Large intestine (tissue), 3 donors: Measurements from ENCODE around the gene GAB4. TPM values are rescaled to one million over a fixed set of nuclear protein-coding genes. Genes with fewer than 3 reads are reported as not detected.

ENCODE experiments used
- DNase-seq, 2 donors: peaks; one replicate each; pipeline versions ENCODE4 v3.0.0 to v3.0.0-alpha.2; 2013
- H3K27ac ChIP-seq: one replicate; pipeline ENCODE4 v1.5.1; 2013; ENCODE audit warnings: low read length
- H3K27me3 ChIP-seq: 2 replicates; pipeline ENCODE4 v1.6.1; 2013; ENCODE audit warnings: low read length; ENCODE audit not compliant: control insufficient read depth, insufficient read depth
- H3K36me3 ChIP-seq: 2 replicates; pipeline ENCODE4 v1.6.1; 2013; ENCODE audit warnings: low read length; ENCODE audit not compliant: control insufficient read depth, insufficient read depth
- H3K4me1 ChIP-seq: one replicate; pipeline ENCODE4 v1.6.1; 2013; ENCODE audit warnings: low read length; ENCODE audit not compliant: control insufficient read depth, insufficient read depth
- H3K4me3 ChIP-seq: one replicate; pipeline ENCODE4 v1.5.1; 2013; ENCODE audit warnings: low read length
- H3K9me3 ChIP-seq: one replicate; pipeline ENCODE4 v1.6.1; 2013; ENCODE audit warnings: mild to moderate bottlenecking, low read depth, low read length, moderate library complexity; ENCODE audit not compliant: control insufficient read depth
- WGBS: methylation state at CpG from one replicate; pipeline ENCODE4 v1.1.5; 2013; ENCODE audit warnings: low lambda C conversion rate; ENCODE audit not compliant: insufficient coverage; 5-methylcytosine and 5-hydroxymethylcytosine counted together
- polyA plus RNA-seq: library from polyadenylated mRNA; unstranded; fragments of 120-200 nt; gene quantifications from one replicate; pipeline ENCODE4 v1.2.1, GENCODE V29; 2013

The GAB4 gene
- polyA plus RNA-seq, 1 donor, result not detected

GRCh38 chr22:16959345-16959930, 48.6 kb downstream of the GAB4 start:
- no peak for DNase-seq
- H3K4me1 ChIP-seq, result no peaks in the 10 kb centered on the region
- no CpG with 5 or more reads among the region's 10 CpGs for WGBS

DNA sequence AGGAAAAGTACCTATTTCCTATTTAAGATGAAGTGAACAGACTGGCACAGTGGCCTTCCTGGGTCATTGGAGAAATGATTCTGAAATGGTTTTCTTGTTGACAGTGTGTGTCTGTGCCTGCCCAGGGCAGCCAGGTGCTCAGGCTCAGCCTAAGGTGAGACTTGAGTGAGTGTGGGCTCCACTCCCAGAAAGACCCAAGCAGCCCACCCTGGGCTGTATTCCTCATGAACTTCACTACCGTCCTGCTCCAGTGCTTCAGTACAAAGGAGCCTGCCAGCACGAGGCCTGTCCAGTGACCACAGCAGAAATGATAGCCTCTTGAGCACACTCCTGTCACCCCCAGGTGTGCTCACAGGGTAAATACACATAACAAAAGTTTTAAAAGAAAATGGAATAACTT, 49.5 kb downstream of the GAB4 start:
- Histone ChIP-seq H3K4me1 (no peaks in the 10 kb centered on the region), H3K4me3 (no peak overlapping the region), H3K9me3 (no peaks in the 10 kb centered on the region), H3K36me3 (no peaks in the 10 kb centered on the region), H3K27ac (no peak overlapping the region), H3K27me3 (no peaks in the 10 kb centered on the region)
- no CpG with 5 or more reads among the region's 2 CpGs for WGBS
- no peak for DNase-seq

More at GRCh38 chr22:16959345-16959930, 48.6 kb downstream of the GAB4 start:
- Histone ChIP-seq H3K4me3 (no peak overlapping the region), H3K9me3 (no peaks in the 10 kb centered on the region), H3K27me3 (no peaks in the 10 kb centered on the region), H3K27ac (no peak overlapping the region), H3K36me3 (no peaks in the 10 kb centered on the region)

DNA sequence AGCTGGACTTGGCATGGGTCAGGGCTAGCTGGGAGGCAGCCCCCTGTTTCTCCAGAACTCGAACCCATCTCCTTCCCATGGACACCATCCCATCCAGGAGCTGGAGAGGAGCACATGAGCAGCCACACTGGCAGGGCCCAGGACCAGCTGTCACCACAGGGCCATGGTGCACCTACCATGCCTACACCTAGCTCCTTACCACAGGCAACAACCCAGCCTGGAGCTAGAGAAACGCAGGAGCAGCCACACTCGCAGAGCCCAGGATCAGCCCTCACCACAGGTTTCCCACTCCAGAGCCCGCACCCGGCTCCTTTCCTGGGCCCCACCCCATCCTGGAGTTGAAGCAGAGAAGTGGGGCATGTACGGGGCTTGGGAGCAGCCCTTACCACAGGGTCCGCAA, 50.2 kb downstream of the GAB4 start:
- Histone ChIP-seq H3K36me3 (no peaks in the 10 kb centered on the region), H3K4me1 (no peaks in the 10 kb centered on the region), H3K27me3 (no peaks in the 10 kb centered on the region), H3K27ac (no peak overlapping the region), H3K4me3 (no peak overlapping the region), H3K9me3 (no peaks in the 10 kb centered on the region)
- no CpG with 5 or more reads among the region's 7 CpGs for WGBS
- DNase-seq, result no peak

- H3K9me3 ChIP-seq, result no peaks in the 10 kb centered on the region
- H3K27ac ChIP-seq, result no peak overlapping the region
- no peaks in the 10 kb centered on the region for H3K27me3 ChIP-seq
- H3K4me1 ChIP-seq, result no peaks in the 10 kb centered on the region
- no peak overlapping the region for H3K4me3 ChIP-seq
- no peak for DNase-seq
- H3K36me3 ChIP-seq, result no peaks in the 10 kb centered on the region
- WGBS, result no CpG with 5 or more reads among the region's 6 CpGs
Observed at GRCh38 chr22:16956290-16956689, 51.7 kb downstream of the GAB4 start.

DNA sequence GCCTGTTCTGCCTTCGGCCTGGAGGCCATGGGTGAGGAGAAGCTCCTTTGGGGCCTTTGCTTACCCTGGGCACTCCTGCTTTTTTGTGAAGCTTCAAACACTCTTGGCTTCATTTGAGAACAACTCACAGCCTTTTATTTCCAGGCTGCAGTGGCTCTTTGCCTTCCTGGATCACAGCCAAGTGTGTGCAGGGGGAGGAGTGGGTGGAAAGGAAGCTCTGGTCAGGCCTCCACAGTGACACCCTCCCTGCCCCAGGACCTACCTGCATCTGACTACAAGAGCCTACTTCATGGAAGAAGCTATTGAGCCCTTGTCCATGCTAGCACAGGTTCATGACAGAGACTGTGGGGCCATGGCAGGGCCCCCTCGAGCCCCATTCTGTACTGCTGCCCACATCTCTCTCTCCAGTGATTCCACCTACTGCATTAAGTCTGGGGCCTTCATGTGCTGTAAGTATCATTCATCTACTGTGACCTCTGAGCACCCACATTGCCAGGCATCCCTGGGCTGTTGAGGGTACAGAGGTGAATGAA, 52.3 kb downstream of the GAB4 start:
- H3K4me3 ChIP-seq, result no peak overlapping the region
- no peak for DNase-seq
- H3K9me3 ChIP-seq, result no peaks in the 10 kb centered on the region
- H3K36me3 ChIP-seq, result no peaks in the 10 kb centered on the region
- H3K27ac ChIP-seq, result no peak overlapping the region
- no CpG with 5 or more reads among the region's 2 CpGs for WGBS
- H3K27me3 ChIP-seq, result no peaks in the 10 kb centered on the region
- no peaks in the 10 kb centered on the region for H3K4me1 ChIP-seq

DNA sequence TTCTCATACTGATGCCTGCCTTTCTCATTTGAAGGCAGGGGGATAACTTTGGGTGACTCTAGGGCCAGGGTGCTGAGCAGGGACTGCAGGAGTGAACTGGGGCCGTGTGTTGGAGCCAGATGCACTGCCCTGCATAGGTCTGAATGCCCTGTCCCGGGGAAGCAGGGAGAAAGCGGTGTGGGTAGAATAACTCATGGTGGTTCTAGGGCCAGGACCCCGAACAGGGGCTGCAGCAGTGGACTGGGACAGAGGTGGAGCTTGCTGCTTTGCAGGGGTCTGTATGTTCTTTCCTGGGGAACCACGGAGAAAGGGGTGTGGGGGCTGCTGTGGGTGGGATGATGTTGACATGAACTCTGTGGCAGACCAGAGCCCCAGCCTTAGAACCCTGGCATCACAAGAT, 52.9 kb downstream of the GAB4 start:
- H3K36me3 ChIP-seq, result no peaks in the 10 kb centered on the region
- H3K27me3 ChIP-seq, result no peaks in the 10 kb centered on the region
- H3K4me1 ChIP-seq, result no peaks in the 10 kb centered on the region
- no peak for DNase-seq
- H3K9me3 ChIP-seq, result no peaks in the 10 kb centered on the region
- no CpG with 5 or more reads among the region's 5 CpGs for WGBS
- no peak overlapping the region for H3K4me3 ChIP-seq
- no peak overlapping the region for H3K27ac ChIP-seq

DNA sequence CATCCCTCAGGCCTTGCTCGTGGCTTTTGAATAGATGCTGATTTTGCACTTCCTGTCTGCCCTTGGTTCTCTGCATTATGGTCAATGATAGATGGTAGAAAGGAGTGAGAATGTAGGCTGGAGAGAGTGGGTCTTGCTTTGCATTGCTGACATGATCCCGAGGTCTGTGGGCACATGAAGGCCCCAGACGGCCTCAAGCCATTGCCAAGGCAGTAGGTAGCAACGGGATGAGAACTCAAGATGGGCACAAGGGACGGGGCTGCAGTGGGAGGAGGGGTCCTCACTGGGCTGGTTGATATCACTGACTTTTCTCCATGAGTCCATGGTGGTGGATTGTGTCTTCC, 54.0 kb downstream of the GAB4 start:
- Histone ChIP-seq H3K9me3 (no peaks in the 10 kb centered on the region), H3K27ac (no peak overlapping the region), H3K36me3 (no peaks in the 10 kb centered on the region), H3K27me3 (no peaks in the 10 kb centered on the region), H3K4me3 (no peak overlapping the region), H3K4me1 (no peaks in the 10 kb centered on the region)
- WGBS, result no CpG with 5 or more reads among the region's 5 CpGs
- DNase-seq, result no peak

DNA sequence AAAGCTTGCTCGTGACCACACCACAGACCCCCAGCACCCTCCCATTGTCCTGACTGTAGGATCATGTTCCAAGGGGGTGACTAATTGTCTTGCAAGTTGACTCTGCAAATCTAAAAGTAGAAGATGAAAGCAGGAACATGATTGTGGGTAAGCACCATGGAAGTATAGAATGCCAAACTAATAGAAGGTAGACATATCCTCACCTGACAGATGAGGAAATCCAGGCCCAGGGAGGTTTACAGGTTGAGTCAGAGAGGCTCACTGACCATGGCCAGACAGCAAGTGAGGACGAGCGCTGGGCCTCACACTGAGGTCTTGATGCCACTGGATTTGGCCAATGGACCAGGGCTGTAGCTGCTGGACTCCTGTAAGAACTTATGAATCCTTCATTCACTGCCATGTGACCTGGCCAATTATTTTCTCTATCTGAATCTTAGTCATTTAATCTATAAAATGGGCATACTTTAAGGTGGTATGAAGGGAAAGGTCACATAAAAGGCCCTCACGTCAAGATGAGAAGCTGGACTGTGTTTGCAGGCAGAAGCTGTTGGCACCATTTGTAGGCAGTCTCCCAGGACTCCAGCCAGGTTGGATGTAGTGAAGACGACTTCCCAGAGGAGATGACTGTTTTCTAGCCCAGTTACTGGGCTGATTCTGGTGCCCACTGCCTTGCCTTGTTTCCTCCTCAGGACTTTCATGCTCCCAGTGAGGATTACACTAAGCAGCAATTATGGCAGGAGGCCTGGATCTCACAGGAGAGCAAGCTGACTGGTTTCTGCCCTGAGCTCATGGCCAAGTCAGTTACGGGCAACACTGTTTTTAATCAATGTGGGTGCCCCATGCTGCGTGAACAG, 54.6 kb downstream of the GAB4 start:
- Histone ChIP-seq H3K27me3 (no peaks in the 10 kb centered on the region), H3K36me3 (no peaks in the 10 kb centered on the region), H3K4me1 (no peaks in the 10 kb centered on the region), H3K9me3 (no peaks in the 10 kb centered on the region), H3K4me3 (no peak overlapping the region), H3K27ac (no peak overlapping the region)
- DNase-seq, result no peak
- no CpG with 5 or more reads among the region's 7 CpGs for WGBS

DNA sequence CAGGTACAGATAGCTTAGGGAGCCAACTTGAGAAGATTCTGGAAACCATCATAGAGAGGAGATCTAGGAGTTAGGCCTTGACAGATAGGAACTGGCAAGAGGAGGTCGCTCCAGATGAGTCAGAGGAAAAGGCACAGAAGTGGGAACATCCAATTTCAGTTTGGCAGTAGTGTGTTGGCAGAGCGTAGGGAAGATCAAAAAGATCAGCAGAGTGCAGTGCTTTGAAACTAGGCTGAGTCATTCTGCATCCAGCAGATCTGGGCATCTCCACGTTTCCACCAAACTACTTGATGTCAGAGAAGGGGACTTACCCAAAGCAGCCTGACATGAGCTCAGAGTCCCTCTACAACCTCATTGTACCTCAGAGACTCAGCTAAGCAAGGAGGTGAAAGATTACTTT, 58.5 kb downstream of the GAB4 start:
- WGBS, result 83% methylated on average over 1 of the region's 3 CpGs
- Histone ChIP-seq H3K36me3 (no peaks in the 10 kb centered on the region), H3K4me3 (no peak overlapping the region), H3K9me3 (no peaks in the 10 kb centered on the region), H3K27ac (no peak overlapping the region), H3K4me1 (no peaks in the 10 kb centered on the region), H3K27me3 (no peaks in the 10 kb centered on the region)
- no peak for DNase-seq

DNA sequence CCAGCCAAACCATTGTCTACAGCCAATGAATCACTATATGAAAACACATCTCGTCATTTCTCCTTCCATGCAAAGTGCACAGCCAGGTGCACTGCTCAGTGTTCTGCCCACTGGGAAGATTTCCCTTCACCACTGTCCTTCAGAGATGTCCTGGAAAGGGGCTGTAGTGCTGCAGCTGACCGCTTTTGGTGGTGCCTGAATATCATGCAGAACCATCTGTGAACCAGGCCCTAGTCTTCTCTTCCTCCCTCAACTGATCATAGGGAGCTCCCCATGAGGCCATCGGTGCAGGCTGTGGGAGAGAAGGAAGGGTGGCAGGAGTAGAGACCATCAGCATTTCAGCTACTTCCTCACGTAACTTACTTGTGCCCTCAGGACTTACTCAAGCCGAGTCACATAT, 70.2 kb downstream of the GAB4 start:
- Histone ChIP-seq H3K27ac (no peak overlapping the region), H3K27me3 (no peaks in the 10 kb centered on the region), H3K4me1 (no peaks in the 10 kb centered on the region), H3K36me3 (no peaks in the 10 kb centered on the region), H3K4me3 (no peak overlapping the region), H3K9me3 (no peaks in the 10 kb centered on the region)
- DNase-seq, result no peak
- WGBS, result no CpG with 5 or more reads among the region's 5 CpGs
